Testis (tissue), 2 donors: ENCODE results near the gene ANKRD60.

Source experiments
- POLR2A ChIP-seq: fragments of 450-650 bp; IDR thresholded peaks from one replicate; pipeline ENCODE4 v1.6.1; 2017; ENCODE audit warnings: antibody characterized with exemption, mild to moderate bottlenecking, moderate library complexity
- TF ChIP-seq, protein P1 (sequence below), 3 experiments: fragments of 450-650 bp in 2 of 3; fragments of 200-600 bp in 1 of 3; sonication (generic) in 1 of 3; IDR thresholded peaks; one replicate each; pipeline ENCODE4 v1.5.1; 2016 to 2019; ENCODE audit warnings: antibody characterized with exemption in 3 of 3, mild to moderate bottlenecking in 2 of 3, moderate library complexity in 1 of 3

DNA sequence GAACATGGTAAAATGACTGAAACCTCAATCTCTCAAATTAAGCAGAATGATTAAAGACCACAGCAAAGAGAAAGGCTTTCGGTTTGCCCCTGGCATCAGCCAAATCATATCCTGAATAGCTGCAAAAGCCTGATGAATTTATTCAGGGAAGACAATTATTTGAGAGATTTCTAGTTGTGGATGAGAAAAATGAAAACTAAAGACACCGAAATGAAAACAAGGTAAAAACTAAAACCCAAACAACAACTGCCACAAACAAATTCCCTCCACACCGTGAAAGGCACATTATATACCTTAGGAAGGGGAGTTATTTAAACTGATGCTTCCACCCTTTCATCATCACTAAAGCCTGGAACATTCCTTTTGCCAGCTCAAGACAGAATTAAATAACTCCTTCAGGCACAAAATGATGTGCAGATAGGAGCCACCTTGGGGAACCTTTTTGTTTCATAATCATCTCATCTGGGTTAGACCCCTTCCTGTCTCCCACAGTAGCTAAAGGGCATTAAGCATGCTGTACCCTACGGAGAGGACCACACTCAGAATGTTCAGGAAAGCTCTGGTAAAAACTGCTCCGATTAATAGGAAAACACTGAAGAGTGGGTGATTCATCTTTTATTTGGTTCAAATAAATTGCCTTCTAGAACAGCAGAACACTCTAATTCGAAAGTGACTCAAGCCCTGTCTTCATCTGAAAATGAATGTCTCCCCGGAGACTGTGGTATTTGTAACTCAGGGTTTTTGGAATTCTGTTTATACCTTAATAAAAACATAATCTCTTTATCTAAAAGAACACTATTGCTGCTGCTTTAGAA, 9.1 kb upstream of the ANKRD60 start:
- TF ChIP-seq POLR2A, result no peak
- TF ChIP-seq, protein P1, sequence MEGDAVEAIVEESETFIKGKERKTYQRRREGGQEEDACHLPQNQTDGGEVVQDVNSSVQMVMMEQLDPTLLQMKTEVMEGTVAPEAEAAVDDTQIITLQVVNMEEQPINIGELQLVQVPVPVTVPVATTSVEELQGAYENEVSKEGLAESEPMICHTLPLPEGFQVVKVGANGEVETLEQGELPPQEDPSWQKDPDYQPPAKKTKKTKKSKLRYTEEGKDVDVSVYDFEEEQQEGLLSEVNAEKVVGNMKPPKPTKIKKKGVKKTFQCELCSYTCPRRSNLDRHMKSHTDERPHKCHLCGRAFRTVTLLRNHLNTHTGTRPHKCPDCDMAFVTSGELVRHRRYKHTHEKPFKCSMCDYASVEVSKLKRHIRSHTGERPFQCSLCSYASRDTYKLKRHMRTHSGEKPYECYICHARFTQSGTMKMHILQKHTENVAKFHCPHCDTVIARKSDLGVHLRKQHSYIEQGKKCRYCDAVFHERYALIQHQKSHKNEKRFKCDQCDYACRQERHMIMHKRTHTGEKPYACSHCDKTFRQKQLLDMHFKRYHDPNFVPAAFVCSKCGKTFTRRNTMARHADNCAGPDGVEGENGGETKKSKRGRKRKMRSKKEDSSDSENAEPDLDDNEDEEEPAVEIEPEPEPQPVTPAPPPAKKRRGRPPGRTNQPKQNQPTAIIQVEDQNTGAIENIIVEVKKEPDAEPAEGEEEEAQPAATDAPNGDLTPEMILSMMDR (IDR thresholded peaks at IDR 0.05), result no peak
